ENCODE results near the gene DNASE1L1.

Gene DNASE1L1

GRCh38 chrX:154376774-154377173 lies 32.3 kb downstream of the DNASE1L1 start:
- TF ChIP-seq, protein P1, sequence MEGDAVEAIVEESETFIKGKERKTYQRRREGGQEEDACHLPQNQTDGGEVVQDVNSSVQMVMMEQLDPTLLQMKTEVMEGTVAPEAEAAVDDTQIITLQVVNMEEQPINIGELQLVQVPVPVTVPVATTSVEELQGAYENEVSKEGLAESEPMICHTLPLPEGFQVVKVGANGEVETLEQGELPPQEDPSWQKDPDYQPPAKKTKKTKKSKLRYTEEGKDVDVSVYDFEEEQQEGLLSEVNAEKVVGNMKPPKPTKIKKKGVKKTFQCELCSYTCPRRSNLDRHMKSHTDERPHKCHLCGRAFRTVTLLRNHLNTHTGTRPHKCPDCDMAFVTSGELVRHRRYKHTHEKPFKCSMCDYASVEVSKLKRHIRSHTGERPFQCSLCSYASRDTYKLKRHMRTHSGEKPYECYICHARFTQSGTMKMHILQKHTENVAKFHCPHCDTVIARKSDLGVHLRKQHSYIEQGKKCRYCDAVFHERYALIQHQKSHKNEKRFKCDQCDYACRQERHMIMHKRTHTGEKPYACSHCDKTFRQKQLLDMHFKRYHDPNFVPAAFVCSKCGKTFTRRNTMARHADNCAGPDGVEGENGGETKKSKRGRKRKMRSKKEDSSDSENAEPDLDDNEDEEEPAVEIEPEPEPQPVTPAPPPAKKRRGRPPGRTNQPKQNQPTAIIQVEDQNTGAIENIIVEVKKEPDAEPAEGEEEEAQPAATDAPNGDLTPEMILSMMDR (IDR thresholded peaks at IDR 0.05; ENCODE audit: borderline replicate concordance, control extremely low read depth, extremely low read depth, insufficient read depth, missing control alignments): no peak
- in situ Hi-C loops (cut with MboI; ENCODE audit: low sequenced_read_pairs, unreplicated experiment): no loop called here
- no peak for DNase-seq (ENCODE audit: low spot score)

DNA sequence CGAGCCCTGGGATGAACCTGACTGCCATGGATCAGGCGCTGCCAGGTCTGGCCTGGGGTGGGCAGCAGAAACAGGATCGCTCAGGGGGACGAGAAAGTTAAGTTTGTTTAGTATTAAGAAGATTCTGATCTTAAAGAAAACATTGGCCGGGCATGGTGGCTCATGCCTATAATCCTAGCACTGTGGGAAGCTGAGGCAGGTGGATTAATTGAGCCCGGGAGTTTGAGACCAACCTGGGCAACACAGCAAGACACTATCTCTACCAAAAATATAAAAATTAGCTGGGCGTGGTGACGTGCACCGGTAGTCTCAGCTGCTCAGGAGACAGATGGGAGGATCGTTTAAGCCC lies 33.9 kb downstream of the DNASE1L1 start:
- TF ChIP-seq, protein P1 (IDR thresholded peaks at IDR 0.05; ENCODE audit: borderline replicate concordance, control extremely low read depth, extremely low read depth, insufficient read depth, missing control alignments): no peak
- in situ Hi-C loops (cut with MboI; ENCODE audit: low sequenced_read_pairs, unreplicated experiment): no loop called here
- DNase-seq (ENCODE audit: low spot score): no peak

GRCh38 chrX:154374313-154375155 lies 34.5 kb downstream of the DNASE1L1 start, which contains the start of gene FLNA:
TSS of gene FLNA (minus strand) at chrX:154374634. CDS start at chrX:154371245, 3,389 bp downstream.
- in situ Hi-C loops (cut with MboI; ENCODE audit: low sequenced_read_pairs, unreplicated experiment): no loop called here
- TF ChIP-seq, protein P1 (IDR thresholded peaks at IDR 0.05; ENCODE audit: borderline replicate concordance, control extremely low read depth, extremely low read depth, insufficient read depth, missing control alignments): peak; percentile 44
- no peak for DNase-seq (ENCODE audit: low spot score)

GRCh38 chrX:154373340-154374306 lies 35.4 kb downstream of the DNASE1L1 start:
- in situ Hi-C loops (cut with MboI; ENCODE audit: low sequenced_read_pairs, unreplicated experiment): no loop called here
- TF ChIP-seq, protein P1 (IDR thresholded peaks at IDR 0.05; ENCODE audit: borderline replicate concordance, control extremely low read depth, extremely low read depth, insufficient read depth, missing control alignments): peak; percentile 41
- DNase-seq (ENCODE audit: low spot score): no peak

DNA sequence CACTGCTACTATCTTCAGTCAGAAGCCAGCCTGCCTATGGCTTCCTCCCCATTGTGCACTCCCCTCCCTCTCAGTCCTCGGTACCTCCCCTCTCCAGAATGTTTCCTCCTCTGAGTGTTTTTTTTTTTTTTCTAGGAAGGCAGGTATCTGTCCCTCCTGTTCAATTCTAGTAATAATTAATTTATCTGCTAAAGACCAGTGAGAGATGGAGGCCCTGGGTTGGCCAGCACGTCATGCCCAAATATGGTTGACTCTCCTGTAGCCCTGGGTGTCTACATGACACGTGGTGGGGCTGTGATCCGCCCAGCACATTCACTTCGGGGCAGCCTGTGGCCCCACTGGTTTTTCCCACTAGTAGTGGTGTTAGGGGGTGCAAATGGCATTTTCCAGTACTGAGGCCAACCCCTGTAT lies 36.4 kb downstream of the DNASE1L1 start:
- in situ Hi-C loops (cut with MboI; ENCODE audit: low sequenced_read_pairs, unreplicated experiment): no loop called here
- peak; percentile 72 for DNase-seq (ENCODE audit: low spot score)
- TF ChIP-seq, protein P1 (IDR thresholded peaks at IDR 0.05; ENCODE audit: borderline replicate concordance, control extremely low read depth, extremely low read depth, insufficient read depth, missing control alignments): no peak

DNA sequence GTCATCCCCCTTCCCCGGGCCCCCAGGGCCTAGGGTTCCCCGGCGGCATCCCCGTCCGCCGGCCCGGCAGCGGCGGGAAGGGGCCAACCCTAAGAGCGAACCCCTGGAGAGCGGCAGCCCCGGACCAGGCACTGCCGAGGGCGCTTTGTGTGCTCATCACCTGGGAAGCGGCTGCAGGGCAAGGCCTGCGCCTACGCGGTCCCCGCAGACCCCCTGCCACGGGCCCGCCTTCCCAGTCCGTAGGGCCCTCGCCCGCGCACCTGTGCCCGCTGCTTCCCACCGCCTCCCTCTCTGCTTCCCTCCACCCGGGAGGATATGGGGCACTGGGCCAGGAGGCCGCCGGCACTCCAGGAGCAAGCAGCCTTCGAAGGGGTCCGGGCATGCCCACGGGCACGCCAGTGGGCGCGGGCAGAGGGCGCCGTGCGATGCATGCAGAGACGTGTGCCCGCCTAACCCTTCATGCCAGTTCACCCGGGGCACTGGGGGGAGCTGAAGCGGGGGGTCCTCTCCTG lies 37.2 kb downstream of the DNASE1L1 start:
- in situ Hi-C loops (cut with MboI; ENCODE audit: low sequenced_read_pairs, unreplicated experiment): no loop called here
- DNase-seq (ENCODE audit: low spot score): no peak

More for the DNA sequence above, 37.2 kb downstream of the DNASE1L1 start:
- TF ChIP-seq, protein P1 (IDR thresholded peaks at IDR 0.05; ENCODE audit: borderline replicate concordance, control extremely low read depth, extremely low read depth, insufficient read depth, missing control alignments): no peak
